Esophagus muscularis mucosa (tissue), 3 donors: ENCODE measurements around the gene KLHL1.

Experiments used
- CTCF ChIP-seq, 3 experiments: fragments of 200-600 bp in 2 of 3; fragments of 450-650 bp in 1 of 3; sonication (generic) in 2 of 3; IDR thresholded peaks; one replicate each; pipeline ENCODE4 v1.5.1; 2017 to 2019; ENCODE audit warnings: antibody characterized with exemption in 3 of 3, mild to moderate bottlenecking in 2 of 3, moderate library complexity in 1 of 3
- POLR2A ChIP-seq: fragments of 450-650 bp; IDR thresholded peaks from one replicate; pipeline ENCODE4 v1.6.1; 2017; ENCODE audit warnings: antibody characterized with exemption, moderate library complexity, mild to moderate bottlenecking, low read depth
- POLR2AphosphoS5 ChIP-seq, 2 donors: sonication (generic); formaldehyde crosslinking; IDR thresholded peaks; one replicate each; pipeline ENCODE4 v1.6.1; 2017; ENCODE audit warnings: antibody characterized with exemption in 2 of 2

GRCh38 chr13:69956839-69957238, 151.4 kb downstream of the KLHL1 start:
- TF ChIP-seq CTCF (IDR thresholded peaks at IDR 0.05), result no peak
- TF ChIP-seq POLR2A, result no peak
- no peak for TF ChIP-seq POLR2AphosphoS5 (IDR thresholded peaks at IDR 0.05)
